Bronchial epithelial cell (primary cell): Measurements from ENCODE around the gene PKD1L1. TPM values are rescaled to one million over a fixed set of nuclear protein-coding genes. Genes with fewer than 3 reads are reported as not detected.

ENCODE experiments used
- DNase-seq: peaks from one replicate; pipeline ENCODE4 v3.0.0-alpha.2; 2010; ENCODE audit warnings: low read depth
- FAIRE-seq: peaks from 2 replicates; lab custom pipeline; 2011; peaks lifted over from hg19 to GRCh38; lab: Jason Lieb, UNC
- H3K27me3 ChIP-seq: 2 replicates; pipeline ENCODE4 v1.5.1; 2011; ENCODE audit warnings: low read length; ENCODE audit not compliant: control insufficient read depth, insufficient read depth
- H3K36me3 ChIP-seq: 2 replicates; pipeline ENCODE4 v1.5.1; 2011; ENCODE audit warnings: low read length; ENCODE audit not compliant: control insufficient read depth, insufficient read depth
- H3K4me3 ChIP-seq: 2 replicates; pipeline ENCODE4 v1.5.1; 2011; ENCODE audit warnings: mild to moderate bottlenecking, low read depth, low read length, control low read depth
- CTCF ChIP-seq: IDR thresholded peaks from 2 replicates; pipeline ENCODE4 v1.5.1; 2011; ENCODE audit warnings: mild to moderate bottlenecking, moderate library complexity, low read length, control low read depth, inconsistent platforms; ENCODE audit not compliant: insufficient read depth, severe bottlenecking
- total RNA-seq: library from RNA; depleted of rRNA; stranded (reverse); fragments of >200 nt; gene quantifications from 2 replicates; pipeline ENCODE4 v1.2.1, GENCODE V29; 2014

PKD1L1 gene
- total RNA-seq, 1 donor from 2014 or later: under 0.01 TPM

GRCh38 chr7:47885309-47885986 lies 62.8 kb downstream of the PKD1L1 start:
- DNase-seq (no peak), FAIRE-seq (no peak)
- Histone ChIP-seq H3K36me3 (no peaks in the 10 kb centered on the region), H3K27me3 (peaks cover 3% of the 10 kb centered on the region), H3K4me3 (no peak overlapping the region)
- TF ChIP-seq CTCF: no peak

GRCh38 chr7:47884675-47885074 lies 63.6 kb downstream of the PKD1L1 start:
- no peak for TF ChIP-seq CTCF
- no peak overlapping the region for H3K4me3 ChIP-seq
- peaks cover 3% of the 10 kb centered on the region for H3K27me3 ChIP-seq
- FAIRE-seq (no peak), DNase-seq (no peak)
- H3K36me3 ChIP-seq: no peaks in the 10 kb centered on the region

- no peaks in the 10 kb centered on the region for H3K36me3 ChIP-seq
- no peak overlapping the region for H3K4me3 ChIP-seq
- FAIRE-seq: no peak
- DNase-seq: no peak
- TF ChIP-seq CTCF: no peak
- peaks cover 3% of the 10 kb centered on the region for H3K27me3 ChIP-seq
These were observed 65.6 kb downstream of the PKD1L1 start for GRCh38 chr7:47882635-47883034.

GRCh38 chr7:47881256-47881655 lies 67.0 kb downstream of the PKD1L1 start:
- TF ChIP-seq CTCF: no peak
- no peak overlapping the region for H3K4me3 ChIP-seq
- DNase-seq (no peak), FAIRE-seq (no peak)
- H3K27me3 ChIP-seq: peaks cover 3% of the 10 kb centered on the region
- H3K36me3 ChIP-seq: no peaks in the 10 kb centered on the region

GRCh38 chr7:47878662-47879061 lies 69.6 kb downstream of the PKD1L1 start:
- no peaks in the 10 kb centered on the region for H3K36me3 ChIP-seq
- no peak for FAIRE-seq
- TF ChIP-seq CTCF: no peak

GRCh38 chr7:47877336-47877735 lies 70.9 kb downstream of the PKD1L1 start:
- no peak for TF ChIP-seq CTCF
- DNase-seq (no peak), FAIRE-seq (no peak)
- Histone ChIP-seq H3K4me3 (no peak overlapping the region), H3K27me3 (no peaks in the 10 kb centered on the region), H3K36me3 (no peaks in the 10 kb centered on the region)

More at GRCh38 chr7:47878662-47879061, 69.6 kb downstream of the PKD1L1 start:
- no peak overlapping the region for H3K4me3 ChIP-seq
- no peaks in the 10 kb centered on the region for H3K27me3 ChIP-seq
- no peak for DNase-seq
